NK-92 treated with Interleukin-12 subunit alpha and Interleukin-12 subunit beta, amount 100 ng/mL, for 24 hours (cell line): ENCODE measurements around the gene TBC1D10A.
A peak's percentile ranks its signal among the peaks of the same experiment; 100 is the strongest.

Experiments
- DNase-seq: peaks from one replicate; lab custom pipeline; 2025; lab: John Stamatoyannopoulos, UW

Gene TBC1D10A

GRCh38 chr22:30285846-30286200 is 40.9 kb downstream of the TBC1D10A start:
- DNase-seq, result no peak

- no peak for DNase-seq
Measured at GRCh38 chr22:30285176-30285845, 41.4 kb downstream of the TBC1D10A start.

- no peak for DNase-seq
Measured at GRCh38 chr22:30284666-30285065, 42.1 kb downstream of the TBC1D10A start.

- no peak for DNase-seq
Measured at GRCh38 chr22:30284172-30284571, 42.6 kb downstream of the TBC1D10A start.

- DNase-seq, result no peak
Measured at GRCh38 chr22:30283342-30283741, 43.4 kb downstream of the TBC1D10A start.

GRCh38 chr22:30282616-30283046 is 44.1 kb downstream of the TBC1D10A start:
- no peak for DNase-seq

GRCh38 chr22:30280505-30280904 is 46.2 kb downstream of the TBC1D10A start:
- DNase-seq, result no peak

GRCh38 chr22:30279932-30280331 is 46.8 kb downstream of the TBC1D10A start:
- no peak for DNase-seq

- DNase-seq, result no peak
Measured at GRCh38 chr22:30279046-30279788, 47.5 kb downstream of the TBC1D10A start.

GRCh38 chr22:30277547-30278344 is 49.0 kb downstream of the TBC1D10A start:
- no peak for DNase-seq

- no peak for DNase-seq
Measured at GRCh38 chr22:30276039-30276438, 50.7 kb downstream of the TBC1D10A start.

- peak; percentile 5 for DNase-seq
Measured at GRCh38 chr22:30275625-30276024, 51.1 kb downstream of the TBC1D10A start.

GRCh38 chr22:30274437-30274812 is 52.3 kb downstream of the TBC1D10A start:
- DNase-seq, result no peak

- DNase-seq, result no peak
Measured at GRCh38 chr22:30273711-30274436, 52.9 kb downstream of the TBC1D10A start.

GRCh38 chr22:30272781-30273601 is 53.8 kb downstream of the TBC1D10A start:
- no peak for DNase-seq

GRCh38 chr22:30270832-30271231 is 55.9 kb downstream of the TBC1D10A start:
- no peak for DNase-seq

GRCh38 chr22:30268331-30268730 is 58.4 kb downstream of the TBC1D10A start:
- no peak for DNase-seq

- peak; percentile 27 for DNase-seq
Measured at GRCh38 chr22:30267382-30268302, 59.1 kb downstream of the TBC1D10A start.

GRCh38 chr22:30266445-30267381 is 60.0 kb downstream of the TBC1D10A start, which contains the start of gene OSM:
Gene OSM (minus strand): TSS chr22:30266851. CDS start chr22:30266799, 52 bp downstream.
- DNase-seq, result peak; percentile 70
